Activated CD4-positive, CD25-positive, alpha-beta regulatory T cell treated with anti-CD3 and anti-CD28 coated beads, Interleukin-2, amount 50 U/mL, for 16 hours (primary cell): Measurements from ENCODE around the gene KLHDC3.

Source experiments
- DNase-seq: peaks from one replicate; pipeline ENCODE4 v3.0.0-alpha.2; 2020; ENCODE audit warnings: low read depth, low spot score

KLHDC3 gene

GRCh38 chr6:43013843-43014433 is at the start of gene KLHDC3, which contains the start of gene MEA1:
Gene KLHDC3, plus strand, starts transcription at chr6:43014249. Its CDS starts 2,944 bp downstream, at chr6:43017193.
Gene MEA1, minus strand, starts transcription at chr6:43013946. Its CDS starts 133 bp downstream, at chr6:43013813.
- peak; percentile 96 for DNase-seq

- no peak for DNase-seq
These were observed 47.5 kb upstream of the KLHDC3 start for GRCh38 chr6:42966571-42966970.

- no peak for DNase-seq
These were observed 46.8 kb upstream of the KLHDC3 start for GRCh38 chr6:42967228-42967627.

- no peak for DNase-seq
These were observed 45.8 kb upstream of the KLHDC3 start for GRCh38 chr6:42968126-42968701.

- DNase-seq = no peak
These were observed 45.3 kb upstream of the KLHDC3 start for GRCh38 chr6:42968783-42969182.

GRCh38 chr6:42969431-42969830 is 44.6 kb upstream of the KLHDC3 start:
- DNase-seq = no peak

GRCh38 chr6:42969934-42970333 is 44.1 kb upstream of the KLHDC3 start:
- DNase-seq = no peak

- DNase-seq = no peak
These were observed 43.0 kb upstream of the KLHDC3 start for GRCh38 chr6:42970871-42971612.

- DNase-seq = no peak
These were observed 42.2 kb upstream of the KLHDC3 start for GRCh38 chr6:42971746-42972327.

- DNase-seq = no peak
These were observed 40.1 kb upstream of the KLHDC3 start for GRCh38 chr6:42973926-42974325.

- no peak for DNase-seq
These were observed 39.0 kb upstream of the KLHDC3 start for GRCh38 chr6:42974919-42975505.

- DNase-seq = no peak
These were observed 35.6 kb upstream of the KLHDC3 start for GRCh38 chr6:42978487-42978838.

GRCh38 chr6:42978839-42979522 is 35.1 kb upstream of the KLHDC3 start, which contains the start of gene PEX6:
Gene PEX6, minus strand, starts transcription at chr6:42979181. Its CDS starts 31 bp downstream, at chr6:42979150.
- peak; percentile 86 for DNase-seq

- DNase-seq = no peak
These were observed 34.4 kb upstream of the KLHDC3 start for GRCh38 chr6:42979523-42980177.

GRCh38 chr6:42981836-42982235 is 32.2 kb upstream of the KLHDC3 start:
- no peak for DNase-seq

- peak; percentile 95 for DNase-seq
These were observed 29.8 kb upstream of the KLHDC3 start, which contains the start of gene PPP2R5D for GRCh38 chr6:42984001-42984923. Gene PPP2R5D, plus strand, starts transcription at chr6:42984570. Its CDS starts 108 bp downstream, at chr6:42984678.

GRCh38 chr6:42984924-42985475 is 29.0 kb upstream of the KLHDC3 start:
- no peak for DNase-seq

- DNase-seq = no peak
These were observed 26.3 kb upstream of the KLHDC3 start for GRCh38 chr6:42987533-42988451.
